GM21390 (cell line): Measurements from ENCODE around the gene BRD3OS.

ENCODE experiments used
- ATAC-seq: cut with Tn5 transposase; IDR thresholded peaks from one replicate; pipeline ENCODE4 v1.9.1; 2021; ENCODE audit not compliant: unreplicated experiment

BRD3OS gene

GRCh38 chr9:134003237-134003636, 22.0 kb upstream of the BRD3OS start:
- no peak for ATAC-seq

GRCh38 chr9:134004131-134004873, 21.0 kb upstream of the BRD3OS start:
- ATAC-seq = no peak

DNA sequence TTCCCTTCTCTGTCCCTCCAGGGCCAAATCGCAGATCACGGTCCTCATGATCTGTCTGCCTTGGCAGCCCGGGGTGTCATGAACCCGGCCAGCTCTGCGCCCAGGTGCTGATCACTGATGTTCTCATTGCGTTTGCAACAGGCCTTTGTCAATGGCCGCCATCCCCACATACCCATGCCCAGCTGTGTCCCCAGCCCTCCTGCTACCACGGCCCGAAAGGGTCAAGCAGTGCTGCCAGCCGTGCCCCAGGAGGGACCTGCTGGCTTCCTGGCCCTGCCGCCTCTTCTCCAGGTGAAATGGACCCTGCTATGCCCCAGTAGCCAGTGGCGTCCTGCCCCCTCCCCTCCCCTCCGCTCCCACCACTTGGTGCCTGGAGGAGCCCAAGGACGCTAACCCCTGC, 20.4 kb upstream of the BRD3OS start:
- ATAC-seq = no peak

DNA sequence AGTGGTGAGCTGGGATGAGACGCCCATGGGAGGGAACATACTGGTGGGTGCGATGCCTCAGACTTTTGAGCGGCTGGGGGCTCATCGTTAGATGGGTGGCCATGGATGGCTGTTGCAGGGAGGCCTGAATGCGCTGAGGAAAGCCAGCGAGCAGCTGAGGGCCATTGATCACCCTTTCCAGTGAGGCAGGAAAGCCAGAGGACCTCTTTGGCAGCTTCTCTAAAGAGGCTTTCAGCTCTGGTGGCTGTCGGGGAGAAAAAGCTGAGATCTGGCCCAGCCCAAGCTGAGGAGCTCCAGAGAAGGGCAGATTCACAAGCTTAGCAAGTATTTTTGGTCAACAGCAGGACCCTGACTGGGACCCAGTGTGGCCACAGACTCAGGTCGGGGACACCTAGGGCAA, 19.9 kb upstream of the BRD3OS start:
- ATAC-seq = no peak

GRCh38 chr9:134007150-134007549, 18.1 kb upstream of the BRD3OS start:
- ATAC-seq = no peak

GRCh38 chr9:134007571-134007970, 17.7 kb upstream of the BRD3OS start:
- no peak for ATAC-seq

- ATAC-seq = no peak
These were observed 14.7 kb upstream of the BRD3OS start for GRCh38 chr9:134010310-134011173.

DNA sequence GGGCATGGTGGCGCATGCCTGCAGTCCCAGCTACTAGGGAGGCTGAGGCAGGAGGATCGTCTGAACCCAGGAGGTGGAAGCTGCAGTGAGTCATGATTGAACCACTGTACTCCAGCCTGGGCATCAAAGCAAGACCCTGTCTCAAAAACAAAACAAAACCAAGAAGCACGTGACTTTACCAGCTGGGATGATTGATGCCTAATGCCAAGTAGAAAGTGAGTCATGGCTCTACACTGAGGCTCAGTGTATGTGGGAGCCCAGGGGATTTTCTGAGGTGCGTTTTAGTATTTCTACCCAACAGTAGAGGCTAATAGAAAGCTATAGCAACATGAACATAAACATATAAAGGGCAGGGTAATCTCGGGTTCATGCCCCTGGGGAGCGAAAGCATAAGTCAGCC, 13.9 kb upstream of the BRD3OS start:
- no peak for ATAC-seq

DNA sequence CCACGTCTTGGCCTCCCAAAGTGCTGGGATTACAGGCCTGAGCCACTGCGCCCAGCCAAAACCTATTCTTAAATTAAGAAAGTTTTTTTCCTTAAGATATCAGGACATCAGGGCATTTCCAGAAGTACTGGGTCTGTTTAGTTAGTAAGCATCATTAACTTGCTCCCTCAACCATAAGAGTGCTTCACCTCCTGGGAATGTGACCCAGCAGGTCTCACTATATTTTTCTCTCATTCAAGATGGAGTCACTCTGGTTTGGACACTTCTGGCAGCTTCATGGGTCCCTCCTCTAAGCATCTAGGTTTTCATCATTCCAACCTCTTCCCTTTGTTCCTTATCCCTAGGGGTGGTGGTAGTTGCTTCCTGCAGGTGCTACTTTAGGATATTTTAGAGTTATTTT, 10.3 kb upstream of the BRD3OS start:
- no peak for ATAC-seq

GRCh38 chr9:134024214-134024792, 978 bp upstream of the BRD3OS start:
- no peak for ATAC-seq

- peak; percentile 41 for ATAC-seq
These were observed 593 bp downstream of the BRD3OS start for GRCh38 chr9:134025606-134026541.

DNA sequence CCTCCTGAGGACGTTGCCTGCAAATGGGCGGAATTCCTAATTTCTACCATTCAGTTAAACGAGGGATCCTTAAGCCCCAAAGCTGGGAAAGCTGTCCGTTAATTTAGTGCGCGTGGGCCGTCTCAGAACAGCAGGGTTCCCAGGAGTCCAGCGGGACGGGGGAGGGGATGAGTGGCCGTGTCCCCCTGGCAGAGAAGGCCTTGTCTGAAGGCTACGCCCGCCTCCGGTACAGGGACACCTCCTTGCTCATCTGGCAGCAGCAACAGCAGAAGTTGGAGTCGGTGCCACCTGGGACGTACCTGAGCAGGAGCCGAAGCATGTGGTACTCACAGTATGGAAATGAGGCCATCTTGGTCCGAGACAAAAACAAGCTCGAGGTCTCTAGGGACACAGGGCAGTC, 1.3 kb downstream of the BRD3OS start:
- ATAC-seq = no peak

GRCh38 chr9:134026981-134027380, 1.7 kb downstream of the BRD3OS start:
- ATAC-seq = no peak

GRCh38 chr9:134027561-134027960, 2.3 kb downstream of the BRD3OS start:
- no peak for ATAC-seq

DNA sequence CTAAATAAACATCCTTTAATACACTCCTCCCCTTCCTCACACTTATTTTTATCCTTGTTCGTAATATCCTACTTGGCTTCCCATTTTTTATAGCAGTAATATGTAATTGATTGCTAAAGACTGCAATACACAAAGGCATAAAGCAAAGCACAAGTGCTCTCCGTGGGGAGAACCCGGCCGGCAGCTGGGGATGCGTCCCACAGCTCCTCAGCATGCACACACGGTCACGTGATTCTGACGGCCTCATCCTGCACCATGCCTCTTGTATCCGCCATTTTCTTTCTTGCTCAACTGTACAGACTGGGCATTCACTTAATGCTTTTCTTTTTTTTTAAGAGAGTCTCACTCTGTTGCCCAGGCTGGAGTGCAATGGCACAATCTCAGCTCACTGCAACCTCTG, 2.8 kb downstream of the BRD3OS start:
- no peak for ATAC-seq

DNA sequence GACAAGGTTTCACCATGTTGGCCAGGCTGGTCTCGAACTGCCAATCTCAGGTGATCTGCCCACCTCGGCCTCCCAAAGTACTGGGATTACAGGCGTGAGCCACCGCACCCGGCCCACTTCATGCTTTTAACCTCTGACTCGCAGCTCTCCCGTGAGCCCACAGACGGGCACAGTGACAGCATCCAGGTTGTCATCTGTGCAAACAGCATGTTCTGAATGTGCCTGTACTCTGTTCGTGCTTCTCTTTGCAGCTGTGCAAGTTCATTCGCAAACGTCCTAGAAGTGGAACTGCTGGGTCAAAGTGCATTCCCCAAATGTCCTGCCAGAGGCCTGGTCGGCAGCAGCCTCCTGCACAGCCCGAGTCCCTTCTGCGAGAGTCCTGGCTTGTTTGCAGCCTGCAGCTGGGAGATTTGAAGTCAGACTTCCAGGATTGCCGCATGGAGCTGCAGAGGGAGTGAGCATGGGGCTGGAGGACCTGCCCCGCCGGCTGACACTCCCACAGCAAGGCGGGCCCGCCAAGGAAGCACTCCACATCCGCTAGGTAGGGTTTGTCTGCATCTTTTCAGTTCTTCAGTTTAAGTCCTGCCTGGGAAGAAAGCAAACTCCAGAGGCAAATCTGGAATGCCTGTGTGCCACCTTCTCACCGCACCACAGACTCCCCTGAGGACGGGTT, 3.4 kb downstream of the BRD3OS start:
- no peak for ATAC-seq

GRCh38 chr9:134029248-134030226, 4.3 kb downstream of the BRD3OS start:
- ATAC-seq = no peak

- no peak for ATAC-seq
These were observed 5.7 kb downstream of the BRD3OS start for GRCh38 chr9:134030821-134031470.

DNA sequence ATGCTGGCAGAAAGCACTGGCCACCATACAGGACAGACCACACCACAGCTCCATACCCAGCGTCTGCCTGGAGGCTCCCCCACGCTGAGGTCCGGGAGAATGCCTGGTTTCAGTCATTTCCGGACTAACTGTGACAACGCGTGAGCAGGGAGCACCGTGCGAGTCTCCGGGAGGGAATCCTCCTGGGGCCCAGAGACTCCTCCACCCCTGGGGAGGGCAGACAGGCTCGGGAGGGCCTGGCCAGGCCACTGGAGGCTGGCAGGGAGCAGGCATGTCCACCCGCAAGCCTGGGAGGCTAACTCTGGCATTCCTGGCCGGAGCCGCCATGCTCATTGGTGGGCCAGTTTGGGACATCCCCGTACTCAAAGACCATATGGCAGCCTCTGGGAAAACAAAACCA, 6.5 kb downstream of the BRD3OS start:
- no peak for ATAC-seq
